ENCODE data around the gene CUBN. TPM values are rescaled to one million over a fixed set of nuclear protein-coding genes. Genes with fewer than 3 reads are reported as not detected.

CUBN gene
- total RNA-seq, 1 donor, result 1.1 TPM

GRCh38 chr10:17106991-17107390 lies 22.6 kb downstream of the CUBN start:
- no peak for DNase-seq (ENCODE audit: insufficient read length, low spot score, missing footprints)
- H3K4me3 ChIP-seq (ENCODE audit: insufficient read depth, low read length), result no peak overlapping the region
- no peaks in the 10 kb centered on the region for H4K20me1 ChIP-seq (ENCODE audit: insufficient read depth, low read length)
- H3K27me3 ChIP-seq (ENCODE audit: insufficient read depth, low read length), result no peaks in the 10 kb centered on the region
- H3K4me1 ChIP-seq (ENCODE audit: insufficient read depth, low read length), result peaks cover 6% of the 10 kb centered on the region
- H3K9me3 ChIP-seq (ENCODE audit: low read depth, low read length), result no peaks in the 10 kb centered on the region
- no peak overlapping the region for H2AFZ ChIP-seq (ENCODE audit: low read length)
- no peak for TF ChIP-seq CTCF (IDR thresholded peaks at IDR 0.05; ENCODE audit: extremely low read depth, low read depth, low read length)
- H3K36me3 ChIP-seq (ENCODE audit: insufficient read depth, low read length), result no peaks in the 10 kb centered on the region
- no peak overlapping the region for H3K4me2 ChIP-seq (ENCODE audit: insufficient read depth, low read length)
- H3K27ac ChIP-seq (ENCODE audit: low read depth, low read length), result no peak overlapping the region
- H3K79me2 ChIP-seq (ENCODE audit: insufficient read depth, low read length), result no peaks in the 10 kb centered on the region

GRCh38 chr10:17101910-17102266 lies 27.7 kb downstream of the CUBN start:
- no peaks in the 10 kb centered on the region for H3K9me3 ChIP-seq (ENCODE audit: low read depth, low read length)
- no peaks in the 10 kb centered on the region for H3K27me3 ChIP-seq (ENCODE audit: insufficient read depth, low read length)
- H3K4me2 ChIP-seq (ENCODE audit: insufficient read depth, low read length), result no peak overlapping the region
- H4K20me1 ChIP-seq (ENCODE audit: insufficient read depth, low read length), result no peaks in the 10 kb centered on the region
- no peaks in the 10 kb centered on the region for H3K36me3 ChIP-seq (ENCODE audit: insufficient read depth, low read length)
- H3K79me2 ChIP-seq (ENCODE audit: insufficient read depth, low read length), result no peaks in the 10 kb centered on the region
- DNase-seq (ENCODE audit: insufficient read length, low spot score, missing footprints), result no peak
- no peak for TF ChIP-seq CTCF (IDR thresholded peaks at IDR 0.05; ENCODE audit: extremely low read depth, low read depth, low read length)
- no peaks in the 10 kb centered on the region for H3K4me1 ChIP-seq (ENCODE audit: insufficient read depth, low read length)
- H3K4me3 ChIP-seq (ENCODE audit: insufficient read depth, low read length), result no peak overlapping the region
- no peak overlapping the region for H3K27ac ChIP-seq (ENCODE audit: low read depth, low read length)
- H2AFZ ChIP-seq (ENCODE audit: low read length), result no peak overlapping the region

GRCh38 chr10:17101257-17101909 lies 28.2 kb downstream of the CUBN start:
- H3K79me2 ChIP-seq (ENCODE audit: insufficient read depth, low read length), result no peaks in the 10 kb centered on the region
- no peaks in the 10 kb centered on the region for H3K36me3 ChIP-seq (ENCODE audit: insufficient read depth, low read length)
- no peaks in the 10 kb centered on the region for H3K4me1 ChIP-seq (ENCODE audit: insufficient read depth, low read length)
- H3K27me3 ChIP-seq (ENCODE audit: insufficient read depth, low read length), result no peaks in the 10 kb centered on the region
- no peaks in the 10 kb centered on the region for H4K20me1 ChIP-seq (ENCODE audit: insufficient read depth, low read length)
- TF ChIP-seq CTCF (IDR thresholded peaks at IDR 0.05; ENCODE audit: extremely low read depth, low read depth, low read length), result no peak
- H3K9me3 ChIP-seq (ENCODE audit: low read depth, low read length), result no peaks in the 10 kb centered on the region
- no peak for DNase-seq (ENCODE audit: insufficient read length, low spot score, missing footprints)
- H2AFZ ChIP-seq (ENCODE audit: low read length), result no peak overlapping the region
- no peak overlapping the region for H3K4me2 ChIP-seq (ENCODE audit: insufficient read depth, low read length)
- no peak overlapping the region for H3K4me3 ChIP-seq (ENCODE audit: insufficient read depth, low read length)
- no peak overlapping the region for H3K27ac ChIP-seq (ENCODE audit: low read depth, low read length)

GRCh38 chr10:17100586-17100985 lies 29.0 kb downstream of the CUBN start:
- Histone ChIP-seq H3K27ac (ENCODE audit: low read depth, low read length) (no peak overlapping the region), H3K4me2 (ENCODE audit: insufficient read depth, low read length) (peak overlapping the region; percentile 24), H3K79me2 (ENCODE audit: insufficient read depth, low read length) (no peaks in the 10 kb centered on the region), H4K20me1 (ENCODE audit: insufficient read depth, low read length) (no peaks in the 10 kb centered on the region), H2AFZ (ENCODE audit: low read length) (no peak overlapping the region), H3K27me3 (ENCODE audit: insufficient read depth, low read length) (no peaks in the 10 kb centered on the region), H3K4me3 (ENCODE audit: insufficient read depth, low read length) (no peak overlapping the region), H3K4me1 (ENCODE audit: insufficient read depth, low read length) (no peaks in the 10 kb centered on the region), H3K9me3 (ENCODE audit: low read depth, low read length) (no peaks in the 10 kb centered on the region), H3K36me3 (ENCODE audit: insufficient read depth, low read length) (no peaks in the 10 kb centered on the region)
- TF ChIP-seq CTCF (IDR thresholded peaks at IDR 0.05; ENCODE audit: extremely low read depth, low read depth, low read length), result no peak
- DNase-seq (ENCODE audit: insufficient read length, low spot score, missing footprints), result no peak
